HepG2 (cell line): ENCODE results near the gene PLPPR3. TPM values are rescaled to one million over a fixed set of nuclear protein-coding genes. Genes with fewer than 3 reads are reported as not detected.

Source experiments
- ATAC-seq: fragments of 200-7000 bp; cut with Tn5 transposase; 3 replicates; pipeline ENCODE4 v1.9.1; 2020; ENCODE audit warnings: mild to moderate bottlenecking, moderate library complexity
- BruUV-seq: library from RNA; stranded (reverse); fragments of 400-500 nt; replicated peaks from 2 replicates; lab custom pipeline; 2021; lab: Mats Ljungman, UMichigan
- CTCF ChIA-PET: fragments of 300-600 bp; formaldehyde crosslinking; extraction: SDS; loops from one replicate; lab custom pipeline; 2021; ENCODE audit warnings: low total read pairs, inconsistent platforms, low intra/inter-chr PET ratio; lab: Yijun Ruan, JAX
- POLR2A ChIA-PET: fragments of 350-600 bp; sonication (Branson Sonifier 250); formaldehyde crosslinking; loops from one replicate; lab custom pipeline; 2020; ENCODE audit warnings: antibody characterized with exemption, inconsistent platforms; lab: Yijun Ruan, JAX
- DNase-seq: peaks from one replicate; pipeline ENCODE4 v3.0.0-alpha.2; 2015; ENCODE audit warnings: low spot score
- FAIRE-seq: peaks from 3 replicates; lab custom pipeline; 2011; peaks lifted over from hg19 to GRCh38; lab: Jason Lieb, UNC
- H2AFZ ChIP-seq: one replicate; pipeline ENCODE4 v1.6.1; 2011; ENCODE audit warnings: low read length, inconsistent platforms
- H3K27ac ChIP-seq: fragments of 300-600 bp; 3 replicates; pipeline ENCODE4 v1.8.0; 2011; ENCODE audit warnings: mixed run types, mild to moderate bottlenecking, mixed read lengths, low read length, inconsistent platforms; ENCODE audit not compliant: insufficient read depth; ENCODE audit errors: extremely low read length
- H3K27me3 ChIP-seq, 2 experiments: fragments of 200-600 bp in 1 of 2; 2 replicates in 1 of 2; 3 replicates in 1 of 2; pipeline versions ENCODE4 v1.6.0 to v1.8.0; 2011; ENCODE audit warnings: low read length in 2 of 2, mild to moderate bottlenecking in 2 of 2, moderate library complexity in 2 of 2, inconsistent platforms in 1 of 2; ENCODE audit not compliant: insufficient read depth in 2 of 2, control insufficient read depth in 1 of 2
- H3K36me3 ChIP-seq, 2 experiments: fragments of 200-600 bp in 1 of 2; replicated peaks in 1 of 2; 2 replicates in 1 of 2; 3 replicates in 1 of 2; pipeline versions ENCODE4 v1.5.1 to v1.8.0; 2011; ENCODE audit warnings: low read length in 2 of 2, inconsistent platforms in 1 of 2; ENCODE audit not compliant: insufficient read depth in 2 of 2, control insufficient read depth in 1 of 2
- H3K4me1 ChIP-seq: 2 replicates; pipeline ENCODE4 v1.5.1; 2012; ENCODE audit warnings: low read length, inconsistent platforms; ENCODE audit not compliant: insufficient read depth
- H3K4me2 ChIP-seq: 2 replicates; pipeline ENCODE4 v1.6.0; 2011; ENCODE audit warnings: low read depth, low read length, inconsistent platforms
- H3K4me3 ChIP-seq, 3 experiments: fragments of 200-600 bp in 1 of 3; sonication (generic), shearing (Covaris generic) in 1 of 3; replicated peaks in 1 of 3; 2 replicates each; pipeline ENCODE4 v1.5.1; 2011 to 2016; ENCODE audit warnings: low read length in 3 of 3, inconsistent platforms in 2 of 3, low read depth in 2 of 3, mild to moderate bottlenecking in 2 of 3, control low read depth in 1 of 3, mixed read lengths in 1 of 3; ENCODE audit not compliant: insufficient read depth in 1 of 3
- H3K79me2 ChIP-seq: one replicate; pipeline ENCODE4 v1.6.1; 2011; ENCODE audit warnings: low read length, inconsistent platforms; ENCODE audit not compliant: insufficient read depth
- H3K9ac ChIP-seq: 2 replicates; pipeline ENCODE4 v1.6.0; 2011; ENCODE audit warnings: mild to moderate bottlenecking, low read depth, low read length, inconsistent platforms; ENCODE audit not compliant: insufficient read depth
- H3K9me3 ChIP-seq: 2 replicates; pipeline ENCODE4 v1.5.1; 2012; ENCODE audit warnings: mild to moderate bottlenecking, low read length
- H4K20me1 ChIP-seq: 2 replicates; pipeline ENCODE4 v1.6.0; 2011; ENCODE audit warnings: inconsistent platforms, mild to moderate bottlenecking, low read length, moderate library complexity; ENCODE audit not compliant: insufficient read depth
- AGO1 ChIP-seq: fragments of 200-400 bp; formaldehyde crosslinking; IDR thresholded peaks from 2 replicates; pipeline ENCODE4 v1.6.1; 2017; ENCODE audit warnings: mild to moderate bottlenecking, low read depth, low read length, moderate library complexity; ENCODE audit not compliant: poor library complexity, severe bottlenecking
- AGO2 ChIP-seq: fragments of 200-400 bp; formaldehyde crosslinking; optimal IDR thresholded peaks from 2 replicates; pipeline ENCODE3; 2017; ENCODE audit warnings: mild to moderate bottlenecking, low read depth, low read length, moderate library complexity
- ASH2L ChIP-seq: fragments of 300-600, 200-600 bp; sonication (generic); IDR thresholded peaks from 2 replicates; pipeline ENCODE4 v1.7.0; 2017; ENCODE audit warnings: low read depth, mild to moderate bottlenecking, moderate library complexity, mixed read lengths, low read length; ENCODE audit not compliant: insufficient read length
- DDIT3 ChIP-seq: sonication (generic); formaldehyde crosslinking; IDR thresholded peaks from 2 replicates; pipeline ENCODE4 v1.4.0; 2020; ENCODE audit warnings: mild to moderate bottlenecking, missing genetic modification reagents
- MLXIP ChIP-seq: sonication (generic); formaldehyde crosslinking; IDR thresholded peaks from 2 replicates; pipeline ENCODE4 v1.9.0; 2021; ENCODE audit warnings: missing genetic modification reagents, borderline replicate concordance
- NCOA5 ChIP-seq: sonication (generic); formaldehyde crosslinking; IDR thresholded peaks from 2 replicates; pipeline ENCODE4 v1.4.0; 2020; ENCODE audit warnings: missing genetic modification reagents
- NPAS2 ChIP-seq: sonication (generic); formaldehyde crosslinking; IDR thresholded peaks from 2 replicates; pipeline ENCODE4 v1.8.0; 2022; ENCODE audit warnings: mild to moderate bottlenecking, missing genetic modification reagents, borderline replicate concordance
- NR2F6 ChIP-seq, 2 experiments: IDR thresholded peaks; 2 replicates each; pipeline ENCODE4 v1.6.1; 2016; ENCODE audit warnings: antibody characterized with exemption in 1 of 2, mild to moderate bottlenecking in 1 of 2
- ZBTB38 ChIP-seq: sonication (generic); formaldehyde crosslinking; IDR thresholded peaks from 2 replicates; pipeline ENCODE4 v1.5.1; 2020; ENCODE audit warnings: mild to moderate bottlenecking, missing genetic modification reagents
- ZMYM4 ChIP-seq: sonication (generic); formaldehyde crosslinking; IDR thresholded peaks from 2 replicates; pipeline ENCODE4 v1.8.1; 2023; ENCODE audit warnings: mild to moderate bottlenecking, missing genetic modification reagents
- ZNF124 ChIP-seq: sonication (generic); formaldehyde crosslinking; IDR thresholded peaks from 2 replicates; pipeline ENCODE4 v1.4.0; 2020; ENCODE audit warnings: missing genetic modification reagents
- ZNF549 ChIP-seq: sonication (generic); formaldehyde crosslinking; IDR thresholded peaks from 2 replicates; pipeline ENCODE4 v1.5.0; 2020; ENCODE audit warnings: missing genetic modification reagents
- WGBS: methylation state at CpG from one replicate; pipeline ENCODE4 v1.1.6; 2017; ENCODE audit warnings: low lambda C conversion rate; 5-methylcytosine and 5-hydroxymethylcytosine counted together
- in situ Hi-C: cut with HindIII; loops from 2 replicates; pipeline ENCODE4 v1.10.0; 2017; ENCODE audit warnings: low pct_unique_long_range_greater_than_20kb; ENCODE audit not compliant: extremely low pct_ligation_motif_present
- intact Hi-C: fragments of 100-400 bp; cut with micrococcal nuclease; formaldehyde crosslinking; loops from one replicate; pipeline ENCODE4 v1.10.0; 2022; ENCODE audit not compliant: unreplicated experiment
- polyA plus RNA-seq, 8 experiments: library from polyadenylated mRNA; depleted of rRNA in 3 of 8; stranded (reverse) in 7 of 8; unstranded in 1 of 8; fragments of >200 nt; fragmentation: Illumina TruSeq in 4 of 8; extraction: Trizol in 4 of 8; gene quantifications; 2 replicates each; pipeline versions ENCODE4 v1.2.1 to v1.2.3, GENCODE V29; 2011 to 2016; ENCODE audit warnings: low read depth in 4 of 8, missing spikeins in 1 of 8, mixed read lengths in 1 of 8; ENCODE audit not compliant: insufficient read depth in 1 of 8
- total RNA-seq, 5 experiments: library from RNA; depleted of rRNA; stranded (reverse); fragments of >200 nt; fragmentation: Illumina TruSeq; extraction: Trizol; gene quantifications; 2 replicates each; pipeline ENCODE4 v1.2.3, GENCODE V29; 2016; ENCODE audit warnings: low read depth in 1 of 5

Gene PLPPR3
- total and polyA plus RNA-seq, 2 of the 13 experiments (the other 11 are each of a cell fraction or from before 2014, with no cell fraction given): 0.07 to 0.16 TPM

GRCh38 chr19:866769-867300 is 45.1 kb upstream of the PLPPR3 start:
- Histone ChIP-seq H3K27me3 (no peaks in the 10 kb centered on the region), H3K79me2 (no peaks in the 10 kb centered on the region), H3K36me3 (peaks cover 3 to 12% of the 10 kb centered on the region in 2 experiments; a peak in 2 of 5 replicates), H3K9me3 (no peaks in the 10 kb centered on the region), H3K9ac (no peak overlapping the region), H2AFZ (no peak overlapping the region), H3K27ac (no peak overlapping the region), H3K4me3 (no peak overlapping the region), H3K4me2 (no peak overlapping the region), H4K20me1 (no peaks in the 10 kb centered on the region), H3K4me1 (no peaks in the 10 kb centered on the region)
- in situ Hi-C loops: loop anchor here (10.0 kb wide), 1 partner anchor 118 kb away; the partner anchor contains the start of gene WDR18
- no peak for ATAC-seq
- ChIA-PET POLR2A (interaction anchor here (1.4 kb wide), 1 partner anchor 26 kb away, joined by 3 read pairs; the partner anchor contains the start of gene MED16), CTCF (no interaction called here)
- no peak for DNase-seq
- no TSS peak for BruUV-seq
- FAIRE-seq: no peak
- WGBS: 87% methylated on average over 38 of the region's 38 CpGs
- TF ChIP-seq ZNF549 (CRISPR knock-in tag) (no peak), AGO1 (peak; percentile 52), MLXIP (CRISPR knock-in tag) (no peak), NR2F6 (IDR thresholded peaks at IDR 0.05) (no peak), NR2F6 (CRISPR knock-in tag; IDR thresholded peaks at IDR 0.05) (no peak), AGO2 (peak; percentile 93), ZNF124 (CRISPR knock-in tag) (no peak), ZMYM4 (CRISPR knock-in tag) (no peak), ASH2L (no peak), NPAS2 (CRISPR knock-in tag) (no peak), DDIT3 (no peak), ZBTB38 (CRISPR knock-in tag) (no peak), NCOA5 (CRISPR knock-in tag) (no peak)
- intact Hi-C loops: no loop called here
